NCI-H2171 treated with DMSO at 0.1 percent for 48 hours (cell line): ENCODE results near the gene AMN1.
"Not testable (repeated sequence)": the region's sequence is repeated elsewhere in the genome, so short reads cannot be mapped to it uniquely, and the experiment has no call there.

Experiments
- DNase-seq: peaks from one replicate; lab custom pipeline; 2025; lab: John Stamatoyannopoulos, UW

The AMN1 gene

GRCh38 chr12:31685801-31686200, 43.0 kb downstream of the AMN1 start:
- DNase-seq, result no peak

DNA sequence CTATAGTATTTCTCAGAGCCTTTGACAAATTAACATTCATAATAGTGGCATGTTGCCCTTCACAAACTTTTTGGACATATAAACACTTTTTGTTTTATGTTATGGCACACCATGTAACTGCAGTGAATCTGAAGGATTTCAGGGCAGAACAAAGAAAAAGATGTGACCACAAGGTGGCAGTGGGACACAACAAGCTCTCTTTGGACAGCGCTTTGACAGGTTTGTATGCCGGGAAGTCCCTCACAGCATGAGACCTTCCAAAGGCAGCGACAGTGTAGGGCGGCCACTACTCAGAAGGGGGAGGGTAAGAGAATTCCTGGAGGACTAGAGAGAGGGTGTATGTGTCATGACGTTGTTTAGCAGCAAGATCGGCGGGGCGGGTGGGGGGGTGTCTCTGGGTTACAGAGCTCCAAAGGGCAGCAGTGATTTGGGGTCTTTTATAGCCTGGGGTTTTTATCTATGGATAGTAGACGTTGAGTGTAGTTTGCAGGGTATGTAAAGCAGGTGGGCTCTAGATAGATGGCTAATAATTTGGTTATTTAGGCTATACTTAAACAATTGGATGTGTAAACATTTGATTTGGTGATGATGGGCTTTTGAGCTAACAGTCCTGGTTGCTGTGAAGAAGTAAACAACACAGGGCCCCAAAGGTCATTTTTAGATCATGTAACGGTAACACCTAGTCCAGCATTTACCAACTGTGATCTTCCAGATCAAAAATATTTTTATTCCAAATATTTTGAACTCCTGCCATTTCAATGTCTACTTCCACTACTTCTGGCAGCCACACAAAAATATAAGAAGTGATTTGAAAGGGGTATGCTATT, 46.5 kb downstream of the AMN1 start:
- DNase-seq, result peak; percentile 78

GRCh38 chr12:31672521-31672920, 56.3 kb downstream of the AMN1 start:
- DNase-seq, result no peak

DNA sequence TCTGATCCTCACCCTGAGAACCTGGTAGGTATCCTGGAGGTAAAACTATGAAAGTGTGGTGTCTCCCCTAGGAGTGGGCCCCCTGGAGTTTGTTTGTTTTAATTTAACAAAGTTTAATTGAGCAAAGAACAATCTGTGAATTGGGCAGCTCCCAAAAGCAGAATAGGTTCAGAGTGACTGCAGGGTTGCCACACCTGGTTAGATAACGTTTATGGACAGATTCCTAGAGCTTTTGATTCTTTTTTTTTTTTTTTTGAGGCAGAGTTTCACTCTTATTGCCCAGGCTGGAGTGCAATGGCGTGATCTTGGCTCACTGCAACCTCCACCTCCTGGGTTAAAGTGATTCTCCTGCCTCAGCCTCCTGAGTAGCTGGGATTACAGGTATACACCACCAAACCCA, 59.2 kb downstream of the AMN1 start:
- not testable (repeated sequence) for DNase-seq

- DNase-seq, result no peak
Measured at GRCh38 chr12:31669020-31669419, 59.8 kb downstream of the AMN1 start.

- no peak for DNase-seq
Measured at GRCh38 chr12:31664038-31664437, 64.8 kb downstream of the AMN1 start.

GRCh38 chr12:31663576-31663975, 65.2 kb downstream of the AMN1 start:
- no peak for DNase-seq

- DNase-seq, result no peak
Measured at GRCh38 chr12:31662176-31662849, 66.5 kb downstream of the AMN1 start.

GRCh38 chr12:31659087-31659942, 69.5 kb downstream of the AMN1 start, which contains the start of gene ETFBKMT:
Gene ETFBKMT (plus strand): TSS chr12:31659688. CDS start chr12:31661954, 2,266 bp downstream.
- peak; percentile 95 for DNase-seq

- no peak for DNase-seq
Measured at GRCh38 chr12:31658471-31659086, 70.2 kb downstream of the AMN1 start.

- no peak for DNase-seq
Measured at GRCh38 chr12:31655792-31656191, 73.0 kb downstream of the AMN1 start.

- DNase-seq, result no peak
Measured at GRCh38 chr12:31655208-31655607, 73.6 kb downstream of the AMN1 start.

GRCh38 chr12:31651893-31652521, 76.8 kb downstream of the AMN1 start:
- DNase-seq, result no peak

- no peak for DNase-seq
Measured at GRCh38 chr12:31650918-31651317, 77.9 kb downstream of the AMN1 start.

DNA sequence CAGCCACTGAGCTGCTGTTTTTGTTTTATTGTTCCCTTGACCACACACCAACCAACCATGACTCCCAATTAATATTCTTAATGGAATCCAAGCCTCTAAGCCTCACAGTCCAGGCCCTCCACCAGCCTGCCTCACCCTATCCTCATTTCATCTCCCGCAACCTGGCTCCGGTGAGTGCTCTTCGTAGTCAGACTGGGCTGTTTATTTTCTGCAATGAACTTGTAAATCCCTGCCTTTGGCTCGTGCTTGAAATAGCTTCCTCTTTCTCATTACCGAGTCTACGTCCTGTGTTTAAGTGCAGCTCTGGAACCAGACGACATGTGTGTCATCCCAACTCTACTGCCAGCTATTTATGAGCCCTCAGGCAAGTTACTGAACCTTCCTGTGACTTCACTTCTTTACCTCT, 81.7 kb downstream of the AMN1 start:
- DNase-seq, result no peak

DNA sequence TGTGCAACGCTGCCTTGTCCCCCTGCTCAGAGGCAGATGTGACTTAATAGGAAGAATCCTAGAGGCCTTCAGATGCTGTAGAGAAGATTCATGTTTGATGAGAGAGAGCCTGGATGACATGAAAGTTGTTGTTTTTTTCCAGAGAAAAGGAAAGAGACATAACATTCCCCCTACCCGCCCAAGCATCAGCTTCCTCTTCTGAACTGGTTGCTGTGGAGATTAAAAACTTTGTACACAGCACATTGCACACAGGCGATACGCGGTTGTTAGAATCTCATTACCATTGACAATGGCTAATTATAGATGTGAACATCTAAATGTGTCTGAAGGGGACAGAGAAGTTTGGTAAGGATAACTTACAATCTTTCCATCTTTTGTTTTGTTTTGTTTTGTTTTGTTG, 82.9 kb downstream of the AMN1 start:
- no peak for DNase-seq

DNA sequence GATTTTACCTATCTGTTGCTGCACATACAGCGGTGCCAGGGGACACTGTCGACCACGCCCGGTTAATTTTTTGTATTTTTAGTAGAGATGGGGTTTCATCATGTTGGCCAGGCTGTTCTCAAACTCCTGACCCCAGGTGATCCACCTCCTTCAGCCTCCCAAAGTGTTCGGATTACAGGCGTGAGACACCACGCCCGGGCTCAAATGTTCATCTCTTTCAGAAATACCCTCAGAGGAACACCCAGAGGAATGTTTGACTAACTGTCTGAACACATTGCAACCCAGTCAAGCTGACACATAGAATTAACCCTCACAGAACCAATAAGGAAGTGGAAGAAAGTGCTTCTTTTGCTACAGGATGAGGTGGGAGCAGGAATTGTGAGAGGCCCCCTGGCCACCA, 84.3 kb downstream of the AMN1 start:
- DNase-seq, result no peak

GRCh38 chr12:31641509-31642090, 87.2 kb downstream of the AMN1 start:
- no peak for DNase-seq

- DNase-seq, result no peak
Measured at GRCh38 chr12:31634620-31635019, 94.2 kb downstream of the AMN1 start.

DNA sequence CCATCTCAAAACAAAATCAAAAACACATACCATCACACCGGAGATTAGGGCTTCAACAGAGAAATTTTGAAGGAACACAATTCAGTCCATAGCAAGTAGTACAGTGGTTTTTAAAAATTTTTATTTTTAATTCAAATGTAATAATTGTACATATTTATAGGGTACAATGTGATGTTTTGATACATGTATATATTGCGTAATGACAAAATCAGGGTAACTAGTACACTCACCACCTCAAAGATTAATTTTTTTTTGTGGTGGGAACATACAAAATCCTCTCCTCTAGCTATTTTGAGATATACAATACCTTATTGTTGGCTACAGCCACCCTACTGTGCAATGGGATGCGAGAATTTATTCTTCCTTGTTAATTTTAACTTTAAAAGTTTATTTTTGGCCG, 95.4 kb downstream of the AMN1 start:
- no peak for DNase-seq

- no peak for DNase-seq
Measured at GRCh38 chr12:31631809-31632208, 97.0 kb downstream of the AMN1 start.
